GM23338 (cell line): ENCODE data around the gene ZNF385B. TPM values are rescaled to one million over a fixed set of nuclear protein-coding genes. Genes with fewer than 3 reads are reported as not detected.

Experiments
- ATAC-seq: fragments of 200-7000 bp; cut with Tn5 transposase; 3 replicates; pipeline ENCODE4 v1.9.1; 2020
- DNase-seq: peaks from one replicate; pipeline ENCODE4 v3.0.0-alpha.2; 2015; ENCODE audit warnings: low spot score
- H2AFZ ChIP-seq: fragments of 200-600 bp; sonication (generic); 2 replicates; pipeline ENCODE4 v1.8.0; 2016; ENCODE audit warnings: antibody characterized with exemption, mild to moderate bottlenecking, moderate library complexity
- H3F3A ChIP-seq: fragments of 200-600 bp; sonication (generic); replicated peaks from 2 replicates; pipeline ENCODE4 v1.8.0; 2017; ENCODE audit warnings: antibody characterized with exemption, mixed run types, low read depth
- H3K27ac ChIP-seq: fragments of 200-600 bp; sonication (generic); 2 replicates; pipeline ENCODE4 v1.6.1; 2016; ENCODE audit warnings: low read depth
- H3K27me3 ChIP-seq: fragments of 200-600 bp; sonication (generic); 2 replicates; pipeline ENCODE4 v1.8.0; 2016; ENCODE audit warnings: mild to moderate bottlenecking, mixed run types, moderate library complexity; ENCODE audit not compliant: insufficient read depth
- H3K36me3 ChIP-seq: fragments of 200-600 bp; sonication (generic); 2 replicates; pipeline ENCODE4 v1.8.0; 2016; ENCODE audit warnings: mild to moderate bottlenecking; ENCODE audit not compliant: insufficient read depth
- H3K4me1 ChIP-seq: fragments of 200-600 bp; sonication (generic); 2 replicates; pipeline ENCODE4 v1.8.0; 2016; ENCODE audit warnings: mild to moderate bottlenecking, moderate library complexity; ENCODE audit not compliant: insufficient read depth
- H3K4me2 ChIP-seq: fragments of 200-600 bp; sonication (generic); 2 replicates; pipeline ENCODE4 v1.7.1; 2017; ENCODE audit warnings: mixed run types
- H3K4me3 ChIP-seq: fragments of 200-600 bp; sonication (generic); 2 replicates; pipeline ENCODE4 v1.6.1; 2016; ENCODE audit warnings: mixed run types
- H3K79me2 ChIP-seq: fragments of 200-600 bp; sonication (generic); replicated peaks from 2 replicates; pipeline ENCODE4 v1.8.0; 2017; ENCODE audit warnings: mild to moderate bottlenecking; ENCODE audit not compliant: insufficient read depth
- H3K9me2 ChIP-seq: fragments of 200-600 bp; sonication (generic); 2 replicates; pipeline ENCODE4 v1.8.0; 2017; ENCODE audit not compliant: insufficient read depth
- H4K20me1 ChIP-seq: fragments of 200-600 bp; sonication (generic); replicated peaks from 2 replicates; pipeline ENCODE4 v1.8.0; 2017; ENCODE audit warnings: mild to moderate bottlenecking; ENCODE audit not compliant: insufficient read depth
- H3K27ac Mint-ChIP-seq: 2 replicates; pipeline ENCODE4 v1.8.0; 2020; ENCODE audit warnings: inconsistent platforms, mild to moderate bottlenecking, moderate library complexity, mixed read lengths
- H3K27me3 Mint-ChIP-seq: 3 replicates; pipeline ENCODE4 v1.8.0; 2022; ENCODE audit warnings: low read depth, mild to moderate bottlenecking, moderate library complexity, mixed read lengths, inconsistent platforms; ENCODE audit not compliant: insufficient read depth, poor library complexity
- H3K36me3 Mint-ChIP-seq: 3 replicates; pipeline ENCODE4 v1.8.0; 2021; ENCODE audit warnings: low read depth, mild to moderate bottlenecking, inconsistent platforms, moderate library complexity, mixed read lengths
- H3K4me1 Mint-ChIP-seq: 3 replicates; pipeline ENCODE4 v1.8.0; 2020; ENCODE audit warnings: mild to moderate bottlenecking, inconsistent platforms, mixed read lengths
- H3K4me3 Mint-ChIP-seq: 3 replicates; pipeline ENCODE4 v1.8.0; 2021; ENCODE audit warnings: moderate library complexity, mild to moderate bottlenecking, inconsistent platforms, mixed read lengths
- H3K9me3 Mint-ChIP-seq: 3 replicates; pipeline ENCODE4 v1.8.0; 2020; ENCODE audit warnings: moderate library complexity, mild to moderate bottlenecking, inconsistent platforms, mixed read lengths
- CREB1 ChIP-seq: fragments of 250-450 bp; sonication (Bioruptor Pico); IDR thresholded peaks from 2 replicates; pipeline ENCODE4 v1.5.0; 2020; ENCODE audit warnings: low read depth, mild to moderate bottlenecking, moderate library complexity
- polyA plus RNA-seq: library from polyadenylated mRNA; unstranded; fragments of >200 nt; fragmentation: Nextera tagmentation; extraction: Ambion mirVana; gene quantifications from 2 replicates; pipeline ENCODE4 v1.2.1, GENCODE V29; 2016
- total RNA-seq: library from RNA; depleted of rRNA; stranded (reverse); fragments of >200 nt; shearing (Covaris generic); gene quantifications from 2 replicates; pipeline ENCODE4 v1.2.3, GENCODE V29; 2014
- TF ChIP-seq, protein P1 (sequence below): fragments of 250-450 bp; sonication (Bioruptor Pico); IDR thresholded peaks from 2 replicates; pipeline ENCODE4 v1.5.0; 2020; ENCODE audit warnings: mild to moderate bottlenecking, moderate library complexity
- TF ChIP-seq, protein P2 (sequence below): IDR thresholded peaks from 2 replicates; pipeline ENCODE4 v1.6.1; 2016; ENCODE audit warnings: antibody characterized with exemption

ZNF385B gene
- total and polyA plus RNA-seq, 2 experiments from 2014 or later = 1.5 to 4.6 TPM

DNA sequence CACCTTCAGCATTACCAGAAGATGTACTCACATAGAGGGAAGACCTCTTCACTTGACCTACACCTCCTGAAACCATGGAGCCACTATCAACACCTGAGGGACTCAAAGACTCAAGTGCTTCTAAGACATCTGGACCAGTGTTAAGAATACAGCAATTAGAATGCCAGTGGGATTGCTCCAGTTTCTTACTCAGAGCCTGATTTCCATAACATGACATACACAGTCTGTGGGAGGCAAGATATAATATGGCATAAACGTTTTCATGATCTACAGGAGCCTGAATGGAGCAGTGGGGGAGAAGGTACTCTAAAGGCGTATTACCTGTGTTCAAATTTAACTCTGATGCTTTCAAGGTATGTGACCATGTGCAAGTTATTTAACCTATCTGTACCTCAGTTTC lies 57.2 kb downstream of the ZNF385B start (continued):
- TF ChIP-seq, protein P1, sequence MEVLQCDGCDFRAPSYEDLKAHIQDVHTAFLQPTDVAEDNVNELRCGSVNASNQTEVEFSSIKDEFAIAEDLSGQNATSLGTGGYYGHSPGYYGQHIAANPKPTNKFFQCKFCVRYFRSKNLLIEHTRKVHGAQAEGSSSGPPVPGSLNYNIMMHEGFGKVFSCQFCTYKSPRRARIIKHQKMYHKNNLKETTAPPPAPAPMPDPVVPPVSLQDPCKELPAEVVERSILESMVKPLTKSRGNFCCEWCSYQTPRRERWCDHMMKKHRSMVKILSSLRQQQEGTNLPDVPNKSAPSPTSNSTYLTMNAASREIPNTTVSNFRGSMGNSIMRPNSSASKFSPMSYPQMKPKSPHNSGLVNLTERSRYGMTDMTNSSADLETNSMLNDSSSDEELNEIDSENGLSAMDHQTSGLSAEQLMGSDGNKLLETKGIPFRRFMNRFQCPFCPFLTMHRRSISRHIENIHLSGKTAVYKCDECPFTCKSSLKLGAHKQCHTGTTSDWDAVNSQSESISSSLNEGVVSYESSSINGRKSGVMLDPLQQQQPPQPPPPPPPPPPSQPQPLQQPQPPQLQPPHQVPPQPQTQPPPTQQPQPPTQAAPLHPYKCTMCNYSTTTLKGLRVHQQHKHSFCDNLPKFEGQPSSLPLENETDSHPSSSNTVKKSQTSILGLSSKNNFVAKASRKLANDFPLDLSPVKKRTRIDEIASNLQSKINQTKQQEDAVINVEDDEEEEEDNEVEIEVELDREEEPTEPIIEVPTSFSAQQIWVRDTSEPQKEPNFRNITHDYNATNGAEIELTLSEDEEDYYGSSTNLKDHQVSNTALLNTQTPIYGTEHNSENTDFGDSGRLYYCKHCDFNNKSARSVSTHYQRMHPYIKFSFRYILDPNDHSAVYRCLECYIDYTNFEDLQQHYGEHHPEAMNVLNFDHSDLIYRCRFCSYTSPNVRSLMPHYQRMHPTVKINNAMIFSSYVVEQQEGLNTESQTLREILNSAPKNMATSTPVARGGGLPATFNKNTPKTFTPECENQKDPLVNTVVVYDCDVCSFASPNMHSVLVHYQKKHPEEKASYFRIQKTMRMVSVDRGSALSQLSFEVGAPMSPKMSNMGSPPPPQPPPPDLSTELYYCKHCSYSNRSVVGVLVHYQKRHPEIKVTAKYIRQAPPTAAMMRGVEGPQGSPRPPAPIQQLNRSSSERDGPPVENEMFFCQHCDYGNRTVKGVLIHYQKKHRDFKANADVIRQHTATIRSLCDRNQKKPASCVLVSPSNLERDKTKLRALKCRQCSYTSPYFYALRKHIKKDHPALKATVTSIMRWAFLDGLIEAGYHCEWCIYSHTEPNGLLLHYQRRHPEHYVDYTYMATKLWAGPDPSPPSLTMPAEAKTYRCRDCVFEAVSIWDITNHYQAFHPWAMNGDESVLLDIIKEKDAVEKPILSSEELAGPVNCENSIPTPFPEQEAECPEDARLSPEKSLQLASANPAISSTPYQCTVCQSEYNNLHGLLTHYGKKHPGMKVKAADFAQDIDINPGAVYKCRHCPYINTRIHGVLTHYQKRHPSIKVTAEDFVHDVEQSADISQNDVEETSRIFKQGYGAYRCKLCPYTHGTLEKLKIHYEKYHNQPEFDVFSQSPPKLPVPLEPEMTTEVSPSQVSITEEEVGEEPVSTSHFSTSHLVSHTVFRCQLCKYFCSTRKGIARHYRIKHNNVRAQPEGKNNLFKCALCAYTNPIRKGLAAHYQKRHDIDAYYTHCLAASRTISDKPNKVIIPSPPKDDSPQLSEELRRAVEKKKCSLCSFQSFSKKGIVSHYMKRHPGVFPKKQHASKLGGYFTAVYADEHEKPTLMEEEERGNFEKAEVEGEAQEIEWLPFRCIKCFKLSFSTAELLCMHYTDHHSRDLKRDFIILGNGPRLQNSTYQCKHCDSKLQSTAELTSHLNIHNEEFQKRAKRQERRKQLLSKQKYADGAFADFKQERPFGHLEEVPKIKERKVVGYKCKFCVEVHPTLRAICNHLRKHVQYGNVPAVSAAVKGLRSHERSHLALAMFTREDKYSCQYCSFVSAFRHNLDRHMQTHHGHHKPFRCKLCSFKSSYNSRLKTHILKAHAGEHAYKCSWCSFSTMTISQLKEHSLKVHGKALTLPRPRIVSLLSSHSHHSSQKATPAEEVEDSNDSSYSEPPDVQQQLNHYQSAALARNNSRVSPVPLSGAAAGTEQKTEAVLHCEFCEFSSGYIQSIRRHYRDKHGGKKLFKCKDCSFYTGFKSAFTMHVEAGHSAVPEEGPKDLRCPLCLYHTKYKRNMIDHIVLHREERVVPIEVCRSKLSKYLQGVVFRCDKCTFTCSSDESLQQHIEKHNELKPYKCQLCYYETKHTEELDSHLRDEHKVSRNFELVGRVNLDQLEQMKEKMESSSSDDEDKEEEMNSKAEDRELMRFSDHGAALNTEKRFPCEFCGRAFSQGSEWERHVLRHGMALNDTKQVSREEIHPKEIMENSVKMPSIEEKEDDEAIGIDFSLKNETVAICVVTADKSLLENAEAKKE (CRISPR knock-in tag) = no peak
- TF ChIP-seq CREB1 (CRISPR knock-in tag) = no peak

DNA sequence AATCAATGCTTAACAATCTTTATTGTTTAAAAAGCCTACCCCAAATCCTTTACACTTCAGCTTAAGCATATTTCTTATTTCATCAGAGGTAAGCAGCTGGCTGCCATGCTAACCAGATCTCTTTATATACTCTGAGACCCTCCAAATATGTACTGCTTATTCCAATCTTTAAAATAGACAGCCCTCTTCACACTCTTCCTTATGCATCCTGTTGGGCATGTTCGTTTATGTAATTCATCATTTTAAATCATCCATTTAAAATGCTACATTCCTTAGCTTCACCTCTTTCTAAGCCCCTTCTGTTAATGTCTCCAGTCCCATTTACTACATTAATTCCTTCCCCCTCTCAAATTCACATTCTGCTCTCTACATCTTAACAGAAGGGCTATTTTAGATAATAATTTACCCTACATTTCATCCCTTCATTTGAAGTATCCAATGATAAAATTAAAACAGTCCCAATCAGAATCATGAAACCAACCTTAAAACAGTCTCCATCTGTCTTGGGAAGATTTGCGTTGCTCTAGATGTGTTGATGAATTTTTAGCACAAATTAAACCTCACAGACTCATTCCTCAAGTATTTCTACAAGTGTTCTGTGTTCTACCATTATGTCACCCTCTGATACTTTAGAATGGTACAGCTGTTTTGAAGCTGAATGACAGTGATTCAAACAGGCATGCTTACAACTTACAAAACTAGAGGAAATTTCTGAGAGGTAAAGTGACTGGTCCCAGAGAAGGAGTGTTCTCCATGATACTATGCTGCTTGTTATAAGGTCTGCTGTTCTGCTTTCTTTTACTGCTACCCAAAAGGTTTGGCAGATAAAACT lies 59.1 kb downstream of the ZNF385B start:
- TF ChIP-seq, protein P2, sequence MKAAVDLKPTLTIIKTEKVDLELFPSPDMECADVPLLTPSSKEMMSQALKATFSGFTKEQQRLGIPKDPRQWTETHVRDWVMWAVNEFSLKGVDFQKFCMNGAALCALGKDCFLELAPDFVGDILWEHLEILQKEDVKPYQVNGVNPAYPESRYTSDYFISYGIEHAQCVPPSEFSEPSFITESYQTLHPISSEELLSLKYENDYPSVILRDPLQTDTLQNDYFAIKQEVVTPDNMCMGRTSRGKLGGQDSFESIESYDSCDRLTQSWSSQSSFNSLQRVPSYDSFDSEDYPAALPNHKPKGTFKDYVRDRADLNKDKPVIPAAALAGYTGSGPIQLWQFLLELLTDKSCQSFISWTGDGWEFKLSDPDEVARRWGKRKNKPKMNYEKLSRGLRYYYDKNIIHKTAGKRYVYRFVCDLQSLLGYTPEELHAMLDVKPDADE = no peak
- TF ChIP-seq CREB1 (CRISPR knock-in tag) = no peak
- no peaks in the 10 kb centered on the region for H3F3A ChIP-seq
- H3K4me3 ChIP-seq = no peak overlapping the region
- no peaks in the 10 kb centered on the region for H3K36me3 ChIP-seq
- Mint-ChIP-seq H3K9me3 (no peaks in the 10 kb centered on the region), H3K27me3 (no peaks in the 10 kb centered on the region), H3K27ac (no peak overlapping the region), H3K4me3 (no peak overlapping the region), H3K4me1 (peaks cover 7% of the 10 kb centered on the region), H3K36me3 (no peaks in the 10 kb centered on the region)
- no peak for DNase-seq
- H3K27ac ChIP-seq = no peak overlapping the region
- no peak overlapping the region for H3K4me2 ChIP-seq
- no peaks in the 10 kb centered on the region for H3K79me2 ChIP-seq
- no peaks in the 10 kb centered on the region for H4K20me1 ChIP-seq
- no peak for ATAC-seq
- peaks cover 7% of the 10 kb centered on the region; the same call in 1 of the 2 replicates for H3K4me1 ChIP-seq
- no peak overlapping the region for H2AFZ ChIP-seq
- no peaks in the 10 kb centered on the region for H3K9me2 ChIP-seq
- no peaks in the 10 kb centered on the region for H3K27me3 ChIP-seq
